Measurements from ENCODE around the gene CD300A.
A peak's percentile ranks its signal among the peaks of the same experiment; 100 is the strongest.

The CD300A gene

GRCh38 chr17:74435775-74436359 is 30.6 kb upstream of the CD300A start:
- Histone ChIP-seq H3K4me1 (peaks cover 4% of the 10 kb centered on the region), H3K4me3 (ENCODE audit: low read depth, low read length) (no peak overlapping the region), H3K36me3 (no peaks in the 10 kb centered on the region), H3K9me3 (no peaks in the 10 kb centered on the region), H3K27me3 (peaks cover 35% of the 10 kb centered on the region)
- no peak for TF ChIP-seq CTCF (IDR thresholded peaks at IDR 0.05; ENCODE audit: low read depth, low read length)
- DNase-seq, result no peak

DNA sequence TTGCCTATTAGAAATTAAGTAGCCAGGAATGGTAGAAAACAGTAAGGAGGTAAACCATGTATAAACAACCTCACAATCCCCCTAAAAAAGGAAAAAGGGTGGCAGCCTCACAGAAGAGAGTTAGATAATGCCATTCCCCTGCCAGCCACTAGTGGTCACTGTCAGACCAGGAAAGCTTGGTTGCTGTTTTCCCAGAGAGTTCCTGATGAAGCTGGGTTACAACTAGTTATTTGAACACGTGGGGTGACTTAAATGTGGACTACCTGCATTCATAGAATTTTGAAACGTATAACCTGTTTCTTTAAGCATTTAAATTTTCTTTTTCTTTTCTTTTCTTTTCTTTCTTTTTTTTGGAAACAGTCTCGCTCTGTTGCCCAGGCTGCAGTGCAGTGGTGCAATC is 28.7 kb upstream of the CD300A start:
- no peak overlapping the region for H3K4me3 ChIP-seq (ENCODE audit: low read depth, low read length)
- no peaks in the 10 kb centered on the region for H3K4me1 ChIP-seq
- DNase-seq, result no peak
- H3K36me3 ChIP-seq, result no peaks in the 10 kb centered on the region
- TF ChIP-seq CTCF (IDR thresholded peaks at IDR 0.05; ENCODE audit: low read depth, low read length), result peak; percentile 99
- H3K27me3 ChIP-seq, result peaks cover 18% of the 10 kb centered on the region
- H3K9me3 ChIP-seq, result no peaks in the 10 kb centered on the region

DNA sequence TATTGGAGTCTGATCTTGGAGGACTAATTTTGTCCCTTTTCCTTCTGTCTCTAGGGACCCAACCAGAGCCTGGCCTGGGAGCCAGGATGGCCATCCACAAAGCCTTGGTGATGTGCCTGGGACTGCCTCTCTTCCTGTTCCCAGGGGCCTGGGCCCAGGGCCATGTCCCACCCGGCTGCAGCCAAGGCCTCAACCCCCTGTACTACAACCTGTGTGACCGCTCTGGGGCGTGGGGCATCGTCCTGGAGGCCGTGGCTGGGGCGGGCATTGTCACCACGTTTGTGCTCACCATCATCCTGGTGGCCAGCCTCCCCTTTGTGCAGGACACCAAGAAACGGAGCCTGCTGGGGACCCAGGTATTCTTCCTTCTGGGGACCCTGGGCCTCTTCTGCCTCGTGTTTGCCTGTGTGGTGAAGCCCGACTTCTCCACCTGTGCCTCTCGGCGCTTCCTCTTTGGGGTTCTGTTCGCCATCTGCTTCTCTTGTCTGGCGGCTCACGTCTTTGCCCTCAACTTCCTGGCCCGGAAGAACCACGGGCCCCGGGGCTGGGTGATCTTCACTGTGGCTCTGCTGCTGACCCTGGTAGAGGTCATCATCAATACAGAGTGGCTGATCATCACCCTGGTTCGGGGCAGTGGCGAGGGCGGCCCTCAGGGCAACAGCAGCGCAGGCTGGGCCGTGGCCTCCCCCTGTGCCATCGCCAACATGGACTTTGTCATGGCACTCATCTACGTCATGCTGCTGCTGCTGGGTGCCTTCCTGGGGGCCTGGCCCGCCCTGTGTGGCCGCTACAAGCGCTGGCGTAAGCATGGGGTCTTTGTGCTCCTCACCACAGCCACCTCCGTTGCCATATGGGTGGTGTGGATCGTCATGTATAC is 26.5 kb upstream of the CD300A start:
- Histone ChIP-seq H3K27me3 (no peaks in the 10 kb centered on the region; the same call in none of the 2 replicates), H3K36me3 (no peaks in the 10 kb centered on the region), H3K4me1 (peaks cover 10% of the 10 kb centered on the region), H3K4me3 (ENCODE audit: low read depth, low read length) (no peak overlapping the region), H3K9me3 (no peaks in the 10 kb centered on the region)
- TF ChIP-seq CTCF (IDR thresholded peaks at IDR 0.05; ENCODE audit: low read depth, low read length), result no peak
- DNase-seq, result no peak

- no peaks in the 10 kb centered on the region for H3K9me3 ChIP-seq
- H3K27me3 ChIP-seq, result no peaks in the 10 kb centered on the region
- no peaks in the 10 kb centered on the region for H3K36me3 ChIP-seq
- H3K4me1 ChIP-seq, result peaks cover 10% of the 10 kb centered on the region
- no peak overlapping the region for H3K4me3 ChIP-seq (ENCODE audit: low read depth, low read length)
- no peak for TF ChIP-seq CTCF (IDR thresholded peaks at IDR 0.05; ENCODE audit: low read depth, low read length)
- no peak for DNase-seq
Measured at GRCh38 chr17:74441537-74441936, 24.9 kb upstream of the CD300A start.

GRCh38 chr17:74442291-74442669 is 24.2 kb upstream of the CD300A start:
- peaks cover 13% of the 10 kb centered on the region for H3K4me1 ChIP-seq
- H3K36me3 ChIP-seq, result no peaks in the 10 kb centered on the region
- no peaks in the 10 kb centered on the region for H3K9me3 ChIP-seq
- no peak for DNase-seq
- peak overlapping the region; percentile 40 for H3K4me3 ChIP-seq (ENCODE audit: low read depth, low read length)
- no peaks in the 10 kb centered on the region for H3K27me3 ChIP-seq
- TF ChIP-seq CTCF (IDR thresholded peaks at IDR 0.05; ENCODE audit: low read depth, low read length), result no peak
